GM23338 (cell line): ENCODE measurements around the gene SOS2. TPM values are rescaled to one million over a fixed set of nuclear protein-coding genes. Genes with fewer than 3 reads are reported as not detected.

Experiments used
- ATAC-seq: fragments of 200-7000 bp; cut with Tn5 transposase; 3 replicates; pipeline ENCODE4 v1.9.1; 2020
- DNase-seq: peaks from one replicate; pipeline ENCODE4 v3.0.0-alpha.2; 2015; ENCODE audit warnings: low spot score
- H2AFZ ChIP-seq: fragments of 200-600 bp; sonication (generic); 2 replicates; pipeline ENCODE4 v1.8.0; 2016; ENCODE audit warnings: antibody characterized with exemption, mild to moderate bottlenecking, moderate library complexity
- H3F3A ChIP-seq: fragments of 200-600 bp; sonication (generic); replicated peaks from 2 replicates; pipeline ENCODE4 v1.8.0; 2017; ENCODE audit warnings: antibody characterized with exemption, mixed run types, low read depth
- H3K27ac ChIP-seq: fragments of 200-600 bp; sonication (generic); 2 replicates; pipeline ENCODE4 v1.6.1; 2016; ENCODE audit warnings: low read depth
- H3K27me3 ChIP-seq: fragments of 200-600 bp; sonication (generic); 2 replicates; pipeline ENCODE4 v1.8.0; 2016; ENCODE audit warnings: mild to moderate bottlenecking, mixed run types, moderate library complexity; ENCODE audit not compliant: insufficient read depth
- H3K36me3 ChIP-seq: fragments of 200-600 bp; sonication (generic); 2 replicates; pipeline ENCODE4 v1.8.0; 2016; ENCODE audit warnings: mild to moderate bottlenecking; ENCODE audit not compliant: insufficient read depth
- H3K4me1 ChIP-seq: fragments of 200-600 bp; sonication (generic); 2 replicates; pipeline ENCODE4 v1.8.0; 2016; ENCODE audit warnings: mild to moderate bottlenecking, moderate library complexity; ENCODE audit not compliant: insufficient read depth
- H3K4me2 ChIP-seq: fragments of 200-600 bp; sonication (generic); 2 replicates; pipeline ENCODE4 v1.7.1; 2017; ENCODE audit warnings: mixed run types
- H3K4me3 ChIP-seq: fragments of 200-600 bp; sonication (generic); 2 replicates; pipeline ENCODE4 v1.6.1; 2016; ENCODE audit warnings: mixed run types
- H3K79me2 ChIP-seq: fragments of 200-600 bp; sonication (generic); replicated peaks from 2 replicates; pipeline ENCODE4 v1.8.0; 2017; ENCODE audit warnings: mild to moderate bottlenecking; ENCODE audit not compliant: insufficient read depth
- H3K9me2 ChIP-seq: fragments of 200-600 bp; sonication (generic); 2 replicates; pipeline ENCODE4 v1.8.0; 2017; ENCODE audit not compliant: insufficient read depth
- H4K20me1 ChIP-seq: fragments of 200-600 bp; sonication (generic); replicated peaks from 2 replicates; pipeline ENCODE4 v1.8.0; 2017; ENCODE audit warnings: mild to moderate bottlenecking; ENCODE audit not compliant: insufficient read depth
- H3K27ac Mint-ChIP-seq: 2 replicates; pipeline ENCODE4 v1.8.0; 2020; ENCODE audit warnings: inconsistent platforms, mild to moderate bottlenecking, moderate library complexity, mixed read lengths
- H3K27me3 Mint-ChIP-seq: 3 replicates; pipeline ENCODE4 v1.8.0; 2022; ENCODE audit warnings: low read depth, mild to moderate bottlenecking, moderate library complexity, mixed read lengths, inconsistent platforms; ENCODE audit not compliant: insufficient read depth, poor library complexity
- H3K36me3 Mint-ChIP-seq: 3 replicates; pipeline ENCODE4 v1.8.0; 2021; ENCODE audit warnings: low read depth, mild to moderate bottlenecking, inconsistent platforms, moderate library complexity, mixed read lengths
- H3K4me1 Mint-ChIP-seq: 3 replicates; pipeline ENCODE4 v1.8.0; 2020; ENCODE audit warnings: mild to moderate bottlenecking, inconsistent platforms, mixed read lengths
- H3K4me3 Mint-ChIP-seq: 3 replicates; pipeline ENCODE4 v1.8.0; 2021; ENCODE audit warnings: moderate library complexity, mild to moderate bottlenecking, inconsistent platforms, mixed read lengths
- H3K9me3 Mint-ChIP-seq: 3 replicates; pipeline ENCODE4 v1.8.0; 2020; ENCODE audit warnings: moderate library complexity, mild to moderate bottlenecking, inconsistent platforms, mixed read lengths
- JUNB ChIP-seq: IDR thresholded peaks from one replicate; pipeline ENCODE4 v1.6.1; 2016; ENCODE audit warnings: antibody characterized with exemption; ENCODE audit not compliant: unreplicated experiment
- polyA plus RNA-seq: library from polyadenylated mRNA; unstranded; fragments of >200 nt; fragmentation: Nextera tagmentation; extraction: Ambion mirVana; gene quantifications from 2 replicates; pipeline ENCODE4 v1.2.1, GENCODE V29; 2016
- total RNA-seq: library from RNA; depleted of rRNA; stranded (reverse); fragments of >200 nt; shearing (Covaris generic); gene quantifications from 2 replicates; pipeline ENCODE4 v1.2.3, GENCODE V29; 2014
- TF ChIP-seq, protein P1 (sequence below): fragments of 250-450 bp; sonication (Bioruptor Pico); IDR thresholded peaks from 2 replicates; pipeline ENCODE4 v1.5.0; 2020; ENCODE audit warnings: mild to moderate bottlenecking, moderate library complexity
- TF ChIP-seq, protein P2 (sequence below): IDR thresholded peaks from one replicate; pipeline ENCODE4 v1.6.1; 2018; ENCODE audit warnings: antibody characterized with exemption; ENCODE audit not compliant: unreplicated experiment

Gene SOS2
- total and polyA plus RNA-seq, 2 experiments from 2014 or later: 3.5 to 11.4 TPM

DNA sequence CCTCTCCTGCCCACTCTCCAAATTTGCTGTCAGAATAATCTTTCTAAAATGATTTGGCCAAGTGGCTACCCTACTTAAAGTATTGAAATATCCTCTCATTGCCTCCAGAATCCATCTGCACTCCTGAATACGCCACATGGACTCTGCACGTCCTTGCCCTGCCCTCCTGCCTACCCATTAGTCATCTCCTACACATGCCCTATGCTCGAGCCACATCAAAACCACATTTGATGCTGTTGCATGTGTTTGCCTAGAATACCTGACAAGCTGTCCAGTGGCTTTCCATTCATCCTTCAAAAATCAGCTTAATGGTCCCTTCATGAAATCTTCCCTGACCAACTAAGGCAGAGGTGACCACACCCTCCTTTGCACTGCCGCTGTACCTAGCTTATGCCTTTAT, 132.0 kb downstream of the SOS2 start (continued):
- TF ChIP-seq, protein P1, sequence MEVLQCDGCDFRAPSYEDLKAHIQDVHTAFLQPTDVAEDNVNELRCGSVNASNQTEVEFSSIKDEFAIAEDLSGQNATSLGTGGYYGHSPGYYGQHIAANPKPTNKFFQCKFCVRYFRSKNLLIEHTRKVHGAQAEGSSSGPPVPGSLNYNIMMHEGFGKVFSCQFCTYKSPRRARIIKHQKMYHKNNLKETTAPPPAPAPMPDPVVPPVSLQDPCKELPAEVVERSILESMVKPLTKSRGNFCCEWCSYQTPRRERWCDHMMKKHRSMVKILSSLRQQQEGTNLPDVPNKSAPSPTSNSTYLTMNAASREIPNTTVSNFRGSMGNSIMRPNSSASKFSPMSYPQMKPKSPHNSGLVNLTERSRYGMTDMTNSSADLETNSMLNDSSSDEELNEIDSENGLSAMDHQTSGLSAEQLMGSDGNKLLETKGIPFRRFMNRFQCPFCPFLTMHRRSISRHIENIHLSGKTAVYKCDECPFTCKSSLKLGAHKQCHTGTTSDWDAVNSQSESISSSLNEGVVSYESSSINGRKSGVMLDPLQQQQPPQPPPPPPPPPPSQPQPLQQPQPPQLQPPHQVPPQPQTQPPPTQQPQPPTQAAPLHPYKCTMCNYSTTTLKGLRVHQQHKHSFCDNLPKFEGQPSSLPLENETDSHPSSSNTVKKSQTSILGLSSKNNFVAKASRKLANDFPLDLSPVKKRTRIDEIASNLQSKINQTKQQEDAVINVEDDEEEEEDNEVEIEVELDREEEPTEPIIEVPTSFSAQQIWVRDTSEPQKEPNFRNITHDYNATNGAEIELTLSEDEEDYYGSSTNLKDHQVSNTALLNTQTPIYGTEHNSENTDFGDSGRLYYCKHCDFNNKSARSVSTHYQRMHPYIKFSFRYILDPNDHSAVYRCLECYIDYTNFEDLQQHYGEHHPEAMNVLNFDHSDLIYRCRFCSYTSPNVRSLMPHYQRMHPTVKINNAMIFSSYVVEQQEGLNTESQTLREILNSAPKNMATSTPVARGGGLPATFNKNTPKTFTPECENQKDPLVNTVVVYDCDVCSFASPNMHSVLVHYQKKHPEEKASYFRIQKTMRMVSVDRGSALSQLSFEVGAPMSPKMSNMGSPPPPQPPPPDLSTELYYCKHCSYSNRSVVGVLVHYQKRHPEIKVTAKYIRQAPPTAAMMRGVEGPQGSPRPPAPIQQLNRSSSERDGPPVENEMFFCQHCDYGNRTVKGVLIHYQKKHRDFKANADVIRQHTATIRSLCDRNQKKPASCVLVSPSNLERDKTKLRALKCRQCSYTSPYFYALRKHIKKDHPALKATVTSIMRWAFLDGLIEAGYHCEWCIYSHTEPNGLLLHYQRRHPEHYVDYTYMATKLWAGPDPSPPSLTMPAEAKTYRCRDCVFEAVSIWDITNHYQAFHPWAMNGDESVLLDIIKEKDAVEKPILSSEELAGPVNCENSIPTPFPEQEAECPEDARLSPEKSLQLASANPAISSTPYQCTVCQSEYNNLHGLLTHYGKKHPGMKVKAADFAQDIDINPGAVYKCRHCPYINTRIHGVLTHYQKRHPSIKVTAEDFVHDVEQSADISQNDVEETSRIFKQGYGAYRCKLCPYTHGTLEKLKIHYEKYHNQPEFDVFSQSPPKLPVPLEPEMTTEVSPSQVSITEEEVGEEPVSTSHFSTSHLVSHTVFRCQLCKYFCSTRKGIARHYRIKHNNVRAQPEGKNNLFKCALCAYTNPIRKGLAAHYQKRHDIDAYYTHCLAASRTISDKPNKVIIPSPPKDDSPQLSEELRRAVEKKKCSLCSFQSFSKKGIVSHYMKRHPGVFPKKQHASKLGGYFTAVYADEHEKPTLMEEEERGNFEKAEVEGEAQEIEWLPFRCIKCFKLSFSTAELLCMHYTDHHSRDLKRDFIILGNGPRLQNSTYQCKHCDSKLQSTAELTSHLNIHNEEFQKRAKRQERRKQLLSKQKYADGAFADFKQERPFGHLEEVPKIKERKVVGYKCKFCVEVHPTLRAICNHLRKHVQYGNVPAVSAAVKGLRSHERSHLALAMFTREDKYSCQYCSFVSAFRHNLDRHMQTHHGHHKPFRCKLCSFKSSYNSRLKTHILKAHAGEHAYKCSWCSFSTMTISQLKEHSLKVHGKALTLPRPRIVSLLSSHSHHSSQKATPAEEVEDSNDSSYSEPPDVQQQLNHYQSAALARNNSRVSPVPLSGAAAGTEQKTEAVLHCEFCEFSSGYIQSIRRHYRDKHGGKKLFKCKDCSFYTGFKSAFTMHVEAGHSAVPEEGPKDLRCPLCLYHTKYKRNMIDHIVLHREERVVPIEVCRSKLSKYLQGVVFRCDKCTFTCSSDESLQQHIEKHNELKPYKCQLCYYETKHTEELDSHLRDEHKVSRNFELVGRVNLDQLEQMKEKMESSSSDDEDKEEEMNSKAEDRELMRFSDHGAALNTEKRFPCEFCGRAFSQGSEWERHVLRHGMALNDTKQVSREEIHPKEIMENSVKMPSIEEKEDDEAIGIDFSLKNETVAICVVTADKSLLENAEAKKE (CRISPR knock-in tag): no peak

DNA sequence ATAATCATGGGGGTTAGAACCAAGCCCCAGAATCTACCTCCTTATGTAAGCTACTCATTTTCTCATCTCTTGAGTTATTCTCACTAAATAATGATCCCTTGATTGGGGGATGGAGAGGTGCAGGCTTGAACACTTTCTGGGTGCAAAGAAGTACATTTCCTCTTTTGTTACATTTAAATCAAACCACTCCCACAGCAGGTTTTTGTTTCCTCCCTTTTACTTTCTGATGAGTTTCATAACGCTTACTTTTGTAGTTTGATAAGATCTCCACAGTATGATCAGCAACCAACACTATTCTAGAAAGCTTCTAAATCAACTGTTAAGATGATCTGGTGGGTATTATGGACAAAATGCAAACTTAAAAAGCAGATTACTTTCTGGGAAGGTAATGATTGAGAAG, 135.5 kb downstream of the SOS2 start:
- DNase-seq (no peak), ATAC-seq (no peak)
- Histone ChIP-seq H3K4me2 (no peak overlapping the region), H3K36me3 (no peaks in the 10 kb centered on the region), H3F3A (no peaks in the 10 kb centered on the region), H3K4me3 (no peak overlapping the region), H3K9me2 (0 out of 2 replicates have a peak, but pooled peaks cover 2% of the 10 kb centered on the region), H3K27ac (no peak overlapping the region), H3K79me2 (no peaks in the 10 kb centered on the region), H2AFZ (no peak overlapping the region), H3K27me3 (no peaks in the 10 kb centered on the region), H3K4me1 (no peaks in the 10 kb centered on the region; the same call in 1 of the 2 replicates), H4K20me1 (no peaks in the 10 kb centered on the region)
- peaks cover 7% of the 10 kb centered on the region for H3K27me3 Mint-ChIP-seq
- H3K27ac Mint-ChIP-seq: no peak overlapping the region
- peaks cover 6% of the 10 kb centered on the region for H3K4me1 Mint-ChIP-seq
- no peaks in the 10 kb centered on the region for H3K9me3 Mint-ChIP-seq
- no peaks in the 10 kb centered on the region for H3K36me3 Mint-ChIP-seq
- H3K4me3 Mint-ChIP-seq: no peak overlapping the region
- TF ChIP-seq JUNB: no peak
- TF ChIP-seq, protein P1 (CRISPR knock-in tag): no peak
- TF ChIP-seq, protein P2, sequence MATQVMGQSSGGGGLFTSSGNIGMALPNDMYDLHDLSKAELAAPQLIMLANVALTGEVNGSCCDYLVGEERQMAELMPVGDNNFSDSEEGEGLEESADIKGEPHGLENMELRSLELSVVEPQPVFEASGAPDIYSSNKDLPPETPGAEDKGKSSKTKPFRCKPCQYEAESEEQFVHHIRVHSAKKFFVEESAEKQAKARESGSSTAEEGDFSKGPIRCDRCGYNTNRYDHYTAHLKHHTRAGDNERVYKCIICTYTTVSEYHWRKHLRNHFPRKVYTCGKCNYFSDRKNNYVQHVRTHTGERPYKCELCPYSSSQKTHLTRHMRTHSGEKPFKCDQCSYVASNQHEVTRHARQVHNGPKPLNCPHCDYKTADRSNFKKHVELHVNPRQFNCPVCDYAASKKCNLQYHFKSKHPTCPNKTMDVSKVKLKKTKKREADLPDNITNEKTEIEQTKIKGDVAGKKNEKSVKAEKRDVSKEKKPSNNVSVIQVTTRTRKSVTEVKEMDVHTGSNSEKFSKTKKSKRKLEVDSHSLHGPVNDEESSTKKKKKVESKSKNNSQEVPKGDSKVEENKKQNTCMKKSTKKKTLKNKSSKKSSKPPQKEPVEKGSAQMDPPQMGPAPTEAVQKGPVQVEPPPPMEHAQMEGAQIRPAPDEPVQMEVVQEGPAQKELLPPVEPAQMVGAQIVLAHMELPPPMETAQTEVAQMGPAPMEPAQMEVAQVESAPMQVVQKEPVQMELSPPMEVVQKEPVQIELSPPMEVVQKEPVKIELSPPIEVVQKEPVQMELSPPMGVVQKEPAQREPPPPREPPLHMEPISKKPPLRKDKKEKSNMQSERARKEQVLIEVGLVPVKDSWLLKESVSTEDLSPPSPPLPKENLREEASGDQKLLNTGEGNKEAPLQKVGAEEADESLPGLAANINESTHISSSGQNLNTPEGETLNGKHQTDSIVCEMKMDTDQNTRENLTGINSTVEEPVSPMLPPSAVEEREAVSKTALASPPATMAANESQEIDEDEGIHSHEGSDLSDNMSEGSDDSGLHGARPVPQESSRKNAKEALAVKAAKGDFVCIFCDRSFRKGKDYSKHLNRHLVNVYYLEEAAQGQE: no peak
